Endodermal cell (in vitro differentiated cells): ENCODE measurements around the gene BARHL1. TPM values are rescaled to one million over a fixed set of nuclear protein-coding genes. Genes with fewer than 3 reads are reported as not detected.
A peak's percentile ranks its signal among the peaks of the same experiment; 100 is the strongest.

Experiments
- DNase-seq: peaks from one replicate; pipeline ENCODE4 v3.0.0-alpha.2; 2017
- H3K27ac ChIP-seq: 2 replicates; pipeline ENCODE4 v1.5.1; 2013; ENCODE audit warnings: mild to moderate bottlenecking, low read depth, low read length, moderate library complexity
- H3K27me3 ChIP-seq: 2 replicates; pipeline ENCODE4 v1.6.1; 2013; ENCODE audit warnings: mild to moderate bottlenecking, low read length, moderate library complexity; ENCODE audit not compliant: insufficient read depth, control insufficient read depth, poor library complexity, severe bottlenecking
- H3K36me3 ChIP-seq: 2 replicates; pipeline ENCODE4 v1.7.0; 2013; ENCODE audit warnings: mild to moderate bottlenecking, low read length, moderate library complexity; ENCODE audit not compliant: control insufficient read depth, insufficient read depth
- H3K4me1 ChIP-seq: one replicate; pipeline ENCODE4 v1.7.0; 2013; ENCODE audit warnings: low read length; ENCODE audit not compliant: control insufficient read depth, insufficient read depth
- H3K4me3 ChIP-seq: 2 replicates; pipeline ENCODE4 v1.5.1; 2013; ENCODE audit warnings: mild to moderate bottlenecking, low read length, moderate library complexity
- H3K9ac ChIP-seq: 2 replicates; pipeline ENCODE4 v1.6.1; 2013; ENCODE audit warnings: mild to moderate bottlenecking, low read length, moderate library complexity; ENCODE audit not compliant: poor library complexity, severe bottlenecking; ENCODE audit errors: extremely low read depth
- H3K9me3 ChIP-seq: 2 replicates; pipeline ENCODE4 v1.6.1; 2013; ENCODE audit warnings: mild to moderate bottlenecking, low read length, moderate library complexity; ENCODE audit not compliant: control insufficient read depth
- H3K27ac Mint-ChIP-seq: 2 replicates; pipeline ENCODE4 v1.8.0; 2020; ENCODE audit warnings: mixed read lengths
- H3K27me3 Mint-ChIP-seq: 2 replicates; pipeline ENCODE4 v1.8.0; 2021; ENCODE audit warnings: mild to moderate bottlenecking, mixed read lengths; ENCODE audit not compliant: insufficient read depth
- H3K36me3 Mint-ChIP-seq: 2 replicates; pipeline ENCODE4 v1.8.0; 2020; ENCODE audit warnings: low read depth, mixed read lengths
- H3K4me1 Mint-ChIP-seq: 2 replicates; pipeline ENCODE4 v1.8.0; 2020; ENCODE audit warnings: mixed read lengths
- H3K4me3 Mint-ChIP-seq: 2 replicates; pipeline ENCODE4 v1.8.0; 2020; ENCODE audit warnings: mild to moderate bottlenecking, moderate library complexity, mixed read lengths
- H3K9me3 Mint-ChIP-seq: 2 replicates; pipeline ENCODE4 v1.8.0; 2020; ENCODE audit warnings: mild to moderate bottlenecking, mixed read lengths
- WGBS, 2 experiments: methylation state at CpG; one replicate each; pipeline versions ENCODE4 v1.1.5 to v1.1.7; 2013; ENCODE audit warnings: missing lambda C conversion rate in 2 of 2, mixed read lengths in 1 of 2; ENCODE audit not compliant: insufficient coverage in 1 of 2, insufficient read length in 1 of 2; 5-methylcytosine and 5-hydroxymethylcytosine counted together
- total RNA-seq, 2 donors: library from RNA; stranded (reverse); fragmentation: NEBNext Ultra II Directional in 1 of 2; extraction: Animal tissue kit (Norgen Biotek cat#: 25700) in 1 of 2; gene quantifications; 2 replicates in 1 of 2; 3 replicates in 1 of 2; pipeline ENCODE4 v1.2.1, GENCODE V29; 2021
- TF ChIP-seq, protein P1 (sequence below): fragments of 200-600 bp; sonication (generic); conservative IDR thresholded peaks from 2 replicates; pipeline ENCODE4 v1.5.0; 2021; ENCODE audit warnings: antibody characterized with exemption, mild to moderate bottlenecking

Gene BARHL1
- total RNA-seq, 2 donors from 2014 or later, result not detected

- Histone ChIP-seq H3K9me3 (no peaks in the 10 kb centered on the region), H3K4me3 (no peak overlapping the region), H3K27ac (no peak overlapping the region), H3K9ac (no peak overlapping the region), H3K27me3 (no peaks in the 10 kb centered on the region), H3K4me1 (peaks cover 7% of the 10 kb centered on the region), H3K36me3 (peaks cover 95% of the 10 kb centered on the region)
- H3K4me1 Mint-ChIP-seq, result peaks cover 16% of the 10 kb centered on the region
- no peaks in the 10 kb centered on the region for H3K27me3 Mint-ChIP-seq
- H3K9me3 Mint-ChIP-seq, result no peaks in the 10 kb centered on the region
- TF ChIP-seq, protein P1, sequence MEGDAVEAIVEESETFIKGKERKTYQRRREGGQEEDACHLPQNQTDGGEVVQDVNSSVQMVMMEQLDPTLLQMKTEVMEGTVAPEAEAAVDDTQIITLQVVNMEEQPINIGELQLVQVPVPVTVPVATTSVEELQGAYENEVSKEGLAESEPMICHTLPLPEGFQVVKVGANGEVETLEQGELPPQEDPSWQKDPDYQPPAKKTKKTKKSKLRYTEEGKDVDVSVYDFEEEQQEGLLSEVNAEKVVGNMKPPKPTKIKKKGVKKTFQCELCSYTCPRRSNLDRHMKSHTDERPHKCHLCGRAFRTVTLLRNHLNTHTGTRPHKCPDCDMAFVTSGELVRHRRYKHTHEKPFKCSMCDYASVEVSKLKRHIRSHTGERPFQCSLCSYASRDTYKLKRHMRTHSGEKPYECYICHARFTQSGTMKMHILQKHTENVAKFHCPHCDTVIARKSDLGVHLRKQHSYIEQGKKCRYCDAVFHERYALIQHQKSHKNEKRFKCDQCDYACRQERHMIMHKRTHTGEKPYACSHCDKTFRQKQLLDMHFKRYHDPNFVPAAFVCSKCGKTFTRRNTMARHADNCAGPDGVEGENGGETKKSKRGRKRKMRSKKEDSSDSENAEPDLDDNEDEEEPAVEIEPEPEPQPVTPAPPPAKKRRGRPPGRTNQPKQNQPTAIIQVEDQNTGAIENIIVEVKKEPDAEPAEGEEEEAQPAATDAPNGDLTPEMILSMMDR, result no peak
- peaks cover 81% of the 10 kb centered on the region for H3K36me3 Mint-ChIP-seq
- H3K4me3 Mint-ChIP-seq, result no peak overlapping the region
- 95% methylated on average over 4 to 5 of the region's 5 CpGs for WGBS, 2 experiments
- no peak for DNase-seq
- H3K27ac Mint-ChIP-seq, result no peak overlapping the region
These were observed 55.8 kb downstream of the BARHL1 start for GRCh38 chr9:132638240-132638639.

DNA sequence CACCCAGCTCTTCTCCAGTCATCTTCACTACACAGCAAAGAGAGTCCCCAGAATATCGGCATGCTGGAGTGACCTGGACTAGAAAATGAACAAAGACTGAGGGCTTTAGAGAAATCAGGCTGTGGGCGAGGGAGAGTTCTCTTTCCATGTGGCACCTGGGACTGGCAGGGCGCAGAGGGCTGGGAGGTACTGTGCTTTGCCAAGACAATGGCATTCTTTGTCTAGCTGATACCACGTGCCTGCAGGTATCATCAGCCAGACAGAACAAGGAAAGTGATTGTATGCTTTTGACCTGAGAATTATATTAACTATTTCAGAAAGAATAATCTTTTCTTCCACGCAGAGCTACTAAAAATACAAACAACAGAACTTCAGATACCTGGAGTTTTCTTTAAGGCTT lies 56.9 kb downstream of the BARHL1 start:
- TF ChIP-seq, protein P1, result no peak
- Mint-ChIP-seq H3K9me3 (no peaks in the 10 kb centered on the region), H3K4me3 (no peak overlapping the region), H3K36me3 (peaks cover 80% of the 10 kb centered on the region), H3K27ac (peak overlapping the region; percentile 26), H3K27me3 (no peaks in the 10 kb centered on the region), H3K4me1 (peaks cover 13% of the 10 kb centered on the region)
- no peak for DNase-seq
- H3K9ac ChIP-seq, result no peak overlapping the region
- H3K27ac ChIP-seq, result no peak overlapping the region
- peaks cover 96% of the 10 kb centered on the region for H3K36me3 ChIP-seq
- no peaks in the 10 kb centered on the region for H3K9me3 ChIP-seq
- no peaks in the 10 kb centered on the region for H3K27me3 ChIP-seq
- 88 to 94% methylated on average over 3 to 5 of the region's 5 CpGs for WGBS, 2 experiments
- peaks cover 7% of the 10 kb centered on the region for H3K4me1 ChIP-seq
- no peak overlapping the region for H3K4me3 ChIP-seq

Other genes starting within 250 kb of the BARHL1 start
- gene SETX, start 227.6 kb upstream of the BARHL1 start, total RNA-seq, result 10 to 100 TPM; 40.0 to 53.3 TPM
- gene TTF1, start 175.8 kb upstream of the BARHL1 start, total RNA-seq, result 10 to 100 TPM; 21.0 to 23.7 TPM
- gene CFAP77, start 172.4 kb upstream of the BARHL1 start, total RNA-seq, result 1 to 10 TPM; 1.7 to 2.2 TPM
- 10 to 100 TPM; 29.1 to 30.5 TPM for gene DDX31, start 87.4 kb downstream of the BARHL1 start, total RNA-seq
- 10 to 100 TPM; 28.5 to 29.3 TPM for gene GTF3C4, start 87.9 kb downstream of the BARHL1 start, total RNA-seq